Gastroesophageal sphincter (tissue), 4 donors: ENCODE results near the gene VGLL3. TPM values are rescaled to one million over a fixed set of nuclear protein-coding genes. Genes with fewer than 3 reads are reported as not detected.
A peak's percentile ranks its signal among the peaks of the same experiment; 100 is the strongest.
"Not testable (repeated sequence)": the region's sequence is repeated elsewhere in the genome, so short reads cannot be mapped to it uniquely, and the experiment has no call there.

ENCODE experiments used
- ATAC-seq: fragments of 150-250 bp; one replicate; pipeline ENCODE4 v1.9.1; 2016; ENCODE audit warnings: mild to moderate bottlenecking, moderate library complexity
- H3K27ac ChIP-seq, 4 donors: fragments of 200-600 bp; sonication (generic) in 3 of 4; 1 replicate in 3 of 4; 2 replicates in 1 of 4; pipeline ENCODE4 v1.5.1; 2016 to 2019
- H3K27me3 ChIP-seq: fragments of 200-600 bp; sonication (generic); one replicate; pipeline ENCODE4 v1.5.1; 2019
- H3K36me3 ChIP-seq, 2 donors: fragments of 200-600 bp; sonication (generic); one replicate each; pipeline ENCODE4 v1.5.1; 2019; ENCODE audit warnings: control low read depth in 1 of 2
- H3K4me1 ChIP-seq, 3 donors: fragments of 200-600 bp; sonication (generic); 1 replicate in 2 of 3; 2 replicates in 1 of 3; pipeline ENCODE4 v1.5.1; 2016 to 2019; ENCODE audit warnings: control low read depth in 2 of 3
- H3K4me3 ChIP-seq, 2 donors: fragments of 200-600 bp; sonication (generic); one replicate each; pipeline ENCODE4 v1.5.1; 2019; ENCODE audit warnings: mild to moderate bottlenecking in 1 of 2, moderate library complexity in 1 of 2
- H3K9me3 ChIP-seq, 3 donors: fragments of 200-600 bp; sonication (generic); one replicate each; pipeline ENCODE4 v1.5.1; 2017 to 2019; ENCODE audit warnings: control low read depth in 2 of 3
- EP300 ChIP-seq: sonication (generic); formaldehyde crosslinking; IDR thresholded peaks from one replicate; pipeline ENCODE4 v1.6.1; 2017; ENCODE audit warnings: antibody characterized with exemption, mild to moderate bottlenecking
- POLR2A ChIP-seq, 2 donors: fragments of 450-650 bp; IDR thresholded peaks; one replicate each; pipeline ENCODE4 v1.6.1; 2017; ENCODE audit warnings: antibody characterized with exemption in 2 of 2, mild to moderate bottlenecking in 2 of 2, moderate library complexity in 1 of 2
- POLR2AphosphoS5 ChIP-seq: sonication (generic); formaldehyde crosslinking; IDR thresholded peaks from one replicate; pipeline ENCODE4 v1.6.1; 2017; ENCODE audit warnings: antibody characterized with exemption
- WGBS, 2 donors: methylation state at CpG; one replicate each; pipeline ENCODE4 v1.1.5; 2018; ENCODE audit warnings: low coverage in 1 of 2; 5-methylcytosine and 5-hydroxymethylcytosine counted together
- total RNA-seq, 4 donors: library from RNA; depleted of rRNA; stranded (reverse); fragments of >200 nt; gene quantifications; one replicate each; pipeline ENCODE4 v1.1.0, GENCODE V29; 2016
- TF ChIP-seq, protein P1 (sequence below), 4 experiments: fragments of 200-600 bp in 2 of 4; fragments of 450-650 bp in 2 of 4; sonication (generic) in 1 of 4; IDR thresholded peaks; one replicate each; pipeline ENCODE4 v1.5.1; 2017 to 2019; ENCODE audit warnings: antibody characterized with exemption in 4 of 4, mild to moderate bottlenecking in 2 of 4, moderate library complexity in 2 of 4

Gene VGLL3
- total RNA-seq, 4 donors from 2014 or later, result 12.5 to 43.3 (median 32.1) TPM

DNA sequence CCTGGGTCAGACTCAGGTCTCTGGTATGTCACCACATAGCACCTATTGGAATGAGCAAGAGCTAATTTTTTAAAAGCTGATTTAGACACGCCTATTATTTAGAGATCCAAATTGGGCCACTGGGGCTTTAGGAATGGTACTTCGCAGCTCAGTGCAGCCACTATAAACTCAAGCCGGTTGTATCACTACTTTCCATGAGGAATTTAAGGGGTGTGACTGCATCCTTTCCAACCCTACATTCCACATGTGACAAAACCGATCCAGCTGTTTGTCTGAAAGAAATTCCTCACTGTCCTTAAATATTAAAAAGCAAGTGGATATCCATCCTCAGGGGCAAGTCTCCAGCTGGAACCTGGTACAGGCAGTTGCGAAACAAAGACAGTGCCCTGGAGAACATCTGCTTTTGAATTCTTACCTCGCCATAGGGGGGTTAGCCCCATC is 12.8 kb downstream of the VGLL3 start:
- Histone ChIP-seq H3K36me3 (peaks cover 0 to 9% of the 10 kb centered on the region in 2 donors), H3K4me1 (peaks cover 0 to 10% (median 0%) of the 10 kb centered on the region in 3 donors), H3K4me3 (no peak overlapping the region), H3K9me3 (no peaks in the 10 kb centered on the region), H3K27me3 (no peaks in the 10 kb centered on the region), H3K27ac (peak overlapping the region in 3 of 4 donors; percentile 24 to 46 (median 32))
- WGBS, 2 donors, result 54 to 62% methylated on average over 5 to 6 of the region's 6 CpGs
- ATAC-seq, result peak; percentile 86
- TF ChIP-seq POLR2A (IDR thresholded peaks at IDR 0.05) (no peak), EP300 (no peak)
- TF ChIP-seq, protein P1, sequence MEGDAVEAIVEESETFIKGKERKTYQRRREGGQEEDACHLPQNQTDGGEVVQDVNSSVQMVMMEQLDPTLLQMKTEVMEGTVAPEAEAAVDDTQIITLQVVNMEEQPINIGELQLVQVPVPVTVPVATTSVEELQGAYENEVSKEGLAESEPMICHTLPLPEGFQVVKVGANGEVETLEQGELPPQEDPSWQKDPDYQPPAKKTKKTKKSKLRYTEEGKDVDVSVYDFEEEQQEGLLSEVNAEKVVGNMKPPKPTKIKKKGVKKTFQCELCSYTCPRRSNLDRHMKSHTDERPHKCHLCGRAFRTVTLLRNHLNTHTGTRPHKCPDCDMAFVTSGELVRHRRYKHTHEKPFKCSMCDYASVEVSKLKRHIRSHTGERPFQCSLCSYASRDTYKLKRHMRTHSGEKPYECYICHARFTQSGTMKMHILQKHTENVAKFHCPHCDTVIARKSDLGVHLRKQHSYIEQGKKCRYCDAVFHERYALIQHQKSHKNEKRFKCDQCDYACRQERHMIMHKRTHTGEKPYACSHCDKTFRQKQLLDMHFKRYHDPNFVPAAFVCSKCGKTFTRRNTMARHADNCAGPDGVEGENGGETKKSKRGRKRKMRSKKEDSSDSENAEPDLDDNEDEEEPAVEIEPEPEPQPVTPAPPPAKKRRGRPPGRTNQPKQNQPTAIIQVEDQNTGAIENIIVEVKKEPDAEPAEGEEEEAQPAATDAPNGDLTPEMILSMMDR (IDR thresholded peaks at IDR 0.05), result no peak

DNA sequence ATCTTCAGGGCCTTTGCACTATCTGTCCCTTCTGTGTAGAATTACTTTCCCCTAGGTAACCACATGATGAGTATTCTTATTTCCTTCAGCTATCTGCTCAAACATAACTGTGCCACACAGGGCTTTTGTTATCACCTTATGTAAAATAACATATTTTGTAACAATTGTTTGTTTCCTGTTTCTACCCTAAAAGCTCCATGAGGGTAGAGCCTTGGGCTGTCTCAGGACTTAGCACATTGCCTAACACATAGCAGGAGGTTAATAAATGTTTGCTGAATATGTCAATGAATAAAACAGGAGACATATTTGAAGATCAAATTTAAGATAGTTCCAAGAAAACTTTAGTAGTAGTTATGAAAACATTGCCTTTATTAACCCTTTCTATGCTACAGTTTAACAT is 14.7 kb downstream of the VGLL3 start:
- H3K4me3 ChIP-seq, result no peak overlapping the region

DNA sequence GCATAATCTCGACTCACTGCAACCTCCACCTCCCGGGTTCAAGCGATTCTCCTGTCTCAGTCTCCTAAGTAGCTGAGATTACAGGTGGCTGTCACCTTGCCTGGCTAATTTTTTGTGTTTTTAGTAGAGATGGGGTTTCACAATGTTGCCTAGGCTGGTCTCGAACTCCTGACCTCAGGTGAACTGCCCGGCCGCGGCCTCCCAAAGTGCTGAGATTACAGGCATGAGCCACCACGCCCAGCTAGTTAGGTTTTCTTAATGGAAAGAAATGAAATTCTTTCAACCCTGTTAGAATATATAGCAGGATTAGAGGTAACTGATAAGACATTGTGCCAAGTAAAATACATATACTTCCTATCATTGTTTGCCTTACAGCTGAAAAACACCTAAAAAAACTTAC is 16.8 kb downstream of the VGLL3 start:
- not testable (repeated sequence) for H3K4me3 ChIP-seq, H3K27ac ChIP-seq, H3K36me3 ChIP-seq, H3K4me1 ChIP-seq, H3K27me3 ChIP-seq, ATAC-seq, H3K9me3 ChIP-seq
- 84 to 96% methylated on average over 7 to 8 of the region's 8 CpGs for WGBS, 2 donors

More for the DNA sequence above, 14.7 kb downstream of the VGLL3 start:
- no peak for TF ChIP-seq EP300
- TF ChIP-seq, protein P1 (IDR thresholded peaks at IDR 0.05), result no peak
- no peak for TF ChIP-seq POLR2AphosphoS5
- no peak for TF ChIP-seq POLR2A (IDR thresholded peaks at IDR 0.05)
- Histone ChIP-seq H3K9me3 (no peaks in the 10 kb centered on the region), H3K36me3 (peaks cover 0 to 9% of the 10 kb centered on the region in 2 donors), H3K27me3 (no peaks in the 10 kb centered on the region), H3K4me1 (peaks cover 0 to 4% (median 0%) of the 10 kb centered on the region in 3 donors), H3K27ac (no peak overlapping the region)
- no peak for ATAC-seq

DNA sequence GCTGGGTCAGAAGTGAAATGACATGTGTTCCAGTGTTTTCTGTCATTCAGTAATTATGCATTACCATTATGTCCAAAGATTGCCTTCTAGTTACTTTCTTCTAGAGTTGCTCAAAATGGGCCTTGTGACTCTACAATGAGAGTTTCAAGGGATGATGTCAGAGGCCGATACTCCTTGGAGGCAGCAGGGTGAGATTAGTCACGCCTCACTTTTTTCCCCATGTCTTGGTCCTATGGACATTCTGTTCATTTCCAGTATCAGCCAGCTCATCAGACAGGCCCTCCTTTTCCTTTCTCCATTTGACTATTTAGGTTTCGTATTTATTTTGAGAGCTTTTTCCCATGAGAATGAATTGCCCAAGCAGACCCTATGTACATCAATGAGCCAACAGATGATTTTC is 17.5 kb downstream of the VGLL3 start:
- peaks cover 0 to 4% (median 0%) of the 10 kb centered on the region in 3 donors for H3K4me1 ChIP-seq
- no peak for TF ChIP-seq POLR2A (IDR thresholded peaks at IDR 0.05)
- TF ChIP-seq, protein P1 (IDR thresholded peaks at IDR 0.05), result no peak
- no peaks in the 10 kb centered on the region for H3K27me3 ChIP-seq
- H3K27ac ChIP-seq, result no peak overlapping the region
- no peaks in the 10 kb centered on the region for H3K9me3 ChIP-seq
- peak; percentile 64 for ATAC-seq
- no peak overlapping the region for H3K4me3 ChIP-seq
- 63 to 69% methylated on average over 2 to 3 of the region's 3 CpGs for WGBS, 2 donors
- peaks cover 0 to 17% of the 10 kb centered on the region in 2 donors for H3K36me3 ChIP-seq

DNA sequence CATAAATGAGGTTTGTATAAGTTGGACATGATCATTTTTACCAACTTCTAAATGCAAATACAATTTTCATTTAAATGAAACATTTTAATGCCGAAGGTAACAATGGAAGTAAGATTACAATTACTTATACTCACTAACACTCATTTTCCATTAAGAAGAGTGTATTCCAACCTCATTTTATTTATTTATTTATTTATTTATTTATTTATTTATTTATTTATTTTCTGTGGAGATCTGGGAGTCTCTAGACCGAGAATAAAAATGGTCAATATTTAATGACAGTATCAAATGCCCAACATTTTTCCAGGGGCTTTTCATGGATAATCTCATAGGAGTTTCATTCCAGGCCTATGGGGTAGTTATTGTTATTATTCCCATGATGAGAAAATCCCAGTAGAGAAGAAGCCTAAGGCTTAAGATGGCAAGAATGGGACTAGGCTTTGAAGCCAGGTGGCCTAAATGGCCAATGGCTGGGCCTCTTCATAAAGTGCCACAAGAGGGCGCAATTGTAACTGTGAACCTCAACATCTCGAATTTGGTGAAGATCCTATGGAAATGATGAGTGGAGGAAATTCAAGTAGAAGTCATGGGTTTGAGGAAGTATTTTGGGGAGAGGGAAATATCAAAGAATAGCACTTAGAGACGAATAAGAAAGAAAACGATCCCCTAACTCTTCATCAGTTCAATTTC is 21.3 kb downstream of the VGLL3 start:
- no peaks in the 10 kb centered on the region for H3K27me3 ChIP-seq
- no peaks in the 10 kb centered on the region for H3K4me1 ChIP-seq

More for the DNA sequence above, 21.3 kb downstream of the VGLL3 start:
- Histone ChIP-seq H3K4me3 (no peak overlapping the region), H3K27ac (no peak overlapping the region), H3K36me3 (peaks cover 0 to 24% of the 10 kb centered on the region in 2 donors), H3K9me3 (no peaks in the 10 kb centered on the region)
- 65 to 79% methylated on average over 5 to 6 of the region's 6 CpGs for WGBS, 2 donors
- no peak for ATAC-seq
- TF ChIP-seq EP300 (no peak), POLR2AphosphoS5 (no peak), POLR2A (IDR thresholded peaks at IDR 0.05) (no peak)
- TF ChIP-seq, protein P1 (IDR thresholded peaks at IDR 0.05), result peak; percentile 12 to 56 (median 30)
